ENCODE results near the gene PPM1L.
"Not testable (repeated sequence)": the region's sequence is repeated elsewhere in the genome, so short reads cannot be mapped to it uniquely, and the experiment has no call there.

Gene PPM1L

DNA sequence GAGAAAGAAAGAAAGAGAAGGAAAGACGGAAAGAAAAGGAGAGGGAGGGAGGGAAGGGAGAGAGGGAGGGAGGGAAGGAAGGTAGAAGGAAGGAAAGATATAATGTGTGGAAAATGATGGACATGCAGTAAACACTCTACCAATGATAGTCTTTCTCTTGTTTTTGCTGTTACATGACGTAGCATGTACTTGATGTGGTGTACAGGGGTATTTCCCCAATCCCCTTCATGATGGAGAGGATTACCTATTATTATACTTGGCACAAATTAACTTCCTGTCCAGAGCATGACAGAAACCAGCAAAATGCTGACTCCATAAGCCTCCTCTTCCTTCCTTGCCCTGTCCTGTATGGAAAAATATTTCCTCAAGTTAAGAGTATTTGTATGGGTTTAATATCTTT, 224.7 kb downstream of the PPM1L start:
- peak overlapping the region; percentile 43 for H3K27ac ChIP-seq (ENCODE audit: low read length)
- H4K20me1 ChIP-seq (ENCODE audit: insufficient read depth, low read length): no peaks in the 10 kb centered on the region
- peaks cover 20% of the 10 kb centered on the region for H3K4me1 ChIP-seq (ENCODE audit: insufficient read depth, low read length)
- H3K4me2 ChIP-seq (ENCODE audit: insufficient read depth, low read length): peak overlapping the region; percentile 31; the same call in 1 of the 2 replicates
- no peaks in the 10 kb centered on the region for H3K79me2 ChIP-seq (ENCODE audit: insufficient read depth, low read length)
- no peaks in the 10 kb centered on the region for H3K27me3 ChIP-seq (ENCODE audit: insufficient read depth, low read length, poor library complexity)
- DNase-seq (no peak), ATAC-seq (ENCODE audit: insufficient read depth, low read depth) (peak; percentile 27; the same call in 1 of the 3 replicates)
- no peak overlapping the region for H3K4me3 ChIP-seq (ENCODE audit: low read depth in 1 of 2, low read length in 2 of 2)
- TF ChIP-seq, protein P1, sequence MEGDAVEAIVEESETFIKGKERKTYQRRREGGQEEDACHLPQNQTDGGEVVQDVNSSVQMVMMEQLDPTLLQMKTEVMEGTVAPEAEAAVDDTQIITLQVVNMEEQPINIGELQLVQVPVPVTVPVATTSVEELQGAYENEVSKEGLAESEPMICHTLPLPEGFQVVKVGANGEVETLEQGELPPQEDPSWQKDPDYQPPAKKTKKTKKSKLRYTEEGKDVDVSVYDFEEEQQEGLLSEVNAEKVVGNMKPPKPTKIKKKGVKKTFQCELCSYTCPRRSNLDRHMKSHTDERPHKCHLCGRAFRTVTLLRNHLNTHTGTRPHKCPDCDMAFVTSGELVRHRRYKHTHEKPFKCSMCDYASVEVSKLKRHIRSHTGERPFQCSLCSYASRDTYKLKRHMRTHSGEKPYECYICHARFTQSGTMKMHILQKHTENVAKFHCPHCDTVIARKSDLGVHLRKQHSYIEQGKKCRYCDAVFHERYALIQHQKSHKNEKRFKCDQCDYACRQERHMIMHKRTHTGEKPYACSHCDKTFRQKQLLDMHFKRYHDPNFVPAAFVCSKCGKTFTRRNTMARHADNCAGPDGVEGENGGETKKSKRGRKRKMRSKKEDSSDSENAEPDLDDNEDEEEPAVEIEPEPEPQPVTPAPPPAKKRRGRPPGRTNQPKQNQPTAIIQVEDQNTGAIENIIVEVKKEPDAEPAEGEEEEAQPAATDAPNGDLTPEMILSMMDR (IDR thresholded peaks at IDR 0.05; ENCODE audit: borderline replicate concordance, extremely low read depth, low read length, poor library complexity, severe bottlenecking): no peak
- TF ChIP-seq EZH2 (IDR thresholded peaks at IDR 0.05; ENCODE audit: borderline replicate concordance, low read depth, low read length, severe bottlenecking): no peak
- no peaks in the 10 kb centered on the region for H3K36me3 ChIP-seq (ENCODE audit: insufficient read depth, low read length)
- H3K9ac ChIP-seq (ENCODE audit: low read depth, low read length): no peak overlapping the region
- H3K9me3 ChIP-seq (ENCODE audit: insufficient read depth, low read length, severe bottlenecking): peaks cover 4% of the 10 kb centered on the region
- 0 out of 2 replicates have a peak overlapping the region, but pooled peaks have one; percentile 14 for H2AFZ ChIP-seq (ENCODE audit: low read depth, low read length)

DNA sequence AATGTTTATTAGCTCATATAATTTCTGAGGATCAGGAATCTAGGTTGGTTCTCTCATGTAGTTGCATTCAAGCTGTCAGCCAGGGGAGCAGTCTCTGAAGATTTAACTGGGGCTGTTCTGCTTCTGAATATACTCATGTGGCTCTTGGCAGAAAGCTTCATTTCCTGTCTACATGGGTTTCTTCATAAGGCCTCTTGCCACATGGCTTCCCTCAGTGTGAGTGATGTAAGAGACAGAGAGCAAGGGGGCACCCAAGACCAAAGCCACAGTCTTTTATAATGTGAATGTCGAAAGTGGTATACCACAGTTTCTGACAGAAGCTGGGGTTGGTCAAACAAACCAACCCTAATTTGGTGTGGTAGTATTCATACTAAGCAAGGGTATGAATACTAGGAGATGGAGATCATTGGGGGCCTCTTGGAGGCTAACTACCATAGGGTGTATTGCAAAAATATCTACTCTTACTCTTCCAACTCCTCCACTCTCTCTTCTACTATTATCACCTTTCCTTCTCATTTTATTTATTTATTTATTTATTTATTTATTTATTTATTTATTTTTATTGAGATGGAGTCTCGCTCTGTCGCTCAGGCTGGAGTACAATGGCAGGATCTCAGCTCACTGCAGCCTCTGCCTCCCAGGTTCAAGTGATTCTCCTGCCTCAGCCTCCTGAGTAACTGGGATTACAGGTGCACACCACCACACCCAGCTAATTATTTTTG, 225.3 kb downstream of the PPM1L start:
- Histone ChIP-seq H3K27ac (ENCODE audit: low read length) (peak overlapping the region; percentile 50; the same call in 1 of the 2 replicates), H3K9me3 (ENCODE audit: insufficient read depth, low read length, severe bottlenecking) (peaks cover 4% of the 10 kb centered on the region), H3K27me3 (ENCODE audit: insufficient read depth, low read length, poor library complexity) (no peaks in the 10 kb centered on the region), H3K36me3 (ENCODE audit: insufficient read depth, low read length) (no peaks in the 10 kb centered on the region), H2AFZ (ENCODE audit: low read depth, low read length) (0 out of 2 replicates have a peak overlapping the region, but pooled peaks have one; percentile 10), H3K4me1 (ENCODE audit: insufficient read depth, low read length) (peaks cover 20% of the 10 kb centered on the region), H3K9ac (ENCODE audit: low read depth, low read length) (no peak overlapping the region), H3K79me2 (ENCODE audit: insufficient read depth, low read length) (no peaks in the 10 kb centered on the region), H4K20me1 (ENCODE audit: insufficient read depth, low read length) (no peaks in the 10 kb centered on the region), H3K4me2 (ENCODE audit: insufficient read depth, low read length) (peak overlapping the region; percentile 31; the same call in 1 of the 2 replicates), H3K4me3 (ENCODE audit: low read depth in 1 of 2, low read length in 2 of 2) (no peak overlapping the region)
- peak; percentile 77 for DNase-seq
- peak; percentile 99 for ATAC-seq (ENCODE audit: insufficient read depth, low read depth)
- TF ChIP-seq, protein P1 (IDR thresholded peaks at IDR 0.05; ENCODE audit: borderline replicate concordance, extremely low read depth, low read length, poor library complexity, severe bottlenecking): peak; percentile 40
- TF ChIP-seq EZH2 (IDR thresholded peaks at IDR 0.05; ENCODE audit: borderline replicate concordance, low read depth, low read length, severe bottlenecking): no peak

DNA sequence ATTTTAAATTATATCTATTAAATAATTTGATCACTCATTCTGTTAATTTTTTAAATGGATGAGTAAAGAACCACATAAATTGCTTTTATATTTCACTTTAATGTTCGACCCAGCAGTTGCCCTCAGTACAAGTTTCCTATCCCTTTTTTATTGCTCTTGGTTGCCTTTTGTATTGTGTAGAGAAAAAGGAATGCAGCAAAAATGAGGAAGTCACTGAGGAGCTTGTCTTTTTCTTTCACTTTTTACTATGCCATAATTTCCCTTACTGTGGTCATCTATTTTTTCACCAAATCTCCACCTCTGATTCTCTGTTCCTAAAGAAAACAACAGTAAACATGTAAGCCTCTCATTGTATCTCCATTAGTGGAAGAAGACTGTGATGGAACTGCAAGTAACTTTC, 226.5 kb downstream of the PPM1L start:
- no peak for DNase-seq
- Histone ChIP-seq H3K4me1 (ENCODE audit: insufficient read depth, low read length) (peaks cover 20% of the 10 kb centered on the region), H3K27me3 (ENCODE audit: insufficient read depth, low read length, poor library complexity) (no peaks in the 10 kb centered on the region), H3K9ac (ENCODE audit: low read depth, low read length) (no peak overlapping the region), H3K4me3 (ENCODE audit: low read depth in 1 of 2, low read length in 2 of 2) (no peak overlapping the region), H2AFZ (ENCODE audit: low read depth, low read length) (no peak overlapping the region), H3K9me3 (ENCODE audit: insufficient read depth, low read length, severe bottlenecking) (peaks cover 4% of the 10 kb centered on the region), H3K36me3 (ENCODE audit: insufficient read depth, low read length) (no peaks in the 10 kb centered on the region), H4K20me1 (ENCODE audit: insufficient read depth, low read length) (no peaks in the 10 kb centered on the region), H3K4me2 (ENCODE audit: insufficient read depth, low read length) (no peak overlapping the region), H3K27ac (ENCODE audit: low read length) (no peak overlapping the region), H3K79me2 (ENCODE audit: insufficient read depth, low read length) (no peaks in the 10 kb centered on the region)
- ATAC-seq (ENCODE audit: insufficient read depth, low read depth): no peak
- TF ChIP-seq, protein P1 (IDR thresholded peaks at IDR 0.05; ENCODE audit: borderline replicate concordance, extremely low read depth, low read length, poor library complexity, severe bottlenecking): no peak
- TF ChIP-seq EZH2 (IDR thresholded peaks at IDR 0.05; ENCODE audit: borderline replicate concordance, low read depth, low read length, severe bottlenecking): no peak

DNA sequence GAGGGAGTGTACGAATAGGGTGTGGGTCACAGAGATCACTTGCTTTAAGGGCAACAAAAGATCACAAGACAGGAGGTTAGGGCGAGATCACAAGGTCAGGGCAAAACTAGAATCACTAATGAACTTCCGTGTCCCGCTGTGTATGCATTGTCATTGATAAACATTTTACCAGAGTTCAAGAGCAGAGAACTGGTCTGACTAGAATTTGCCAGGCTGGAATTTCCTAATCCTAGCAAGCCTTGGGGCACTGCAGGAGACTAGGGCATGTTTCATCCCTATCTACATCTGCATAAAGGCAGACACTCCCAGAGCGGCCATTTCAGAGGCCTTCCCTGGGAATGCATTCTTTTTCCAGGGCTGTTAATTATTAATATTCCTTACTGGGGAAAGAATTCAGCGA, 227.9 kb downstream of the PPM1L start:
- not testable (repeated sequence) for H3K4me3 ChIP-seq (ENCODE audit: low read depth in 1 of 2, low read length in 2 of 2); H2AFZ ChIP-seq (ENCODE audit: low read depth, low read length); H3K27ac ChIP-seq (ENCODE audit: low read length); H4K20me1 ChIP-seq (ENCODE audit: insufficient read depth, low read length); H3K9ac ChIP-seq (ENCODE audit: low read depth, low read length); DNase-seq; H3K36me3 ChIP-seq (ENCODE audit: insufficient read depth, low read length); H3K79me2 ChIP-seq (ENCODE audit: insufficient read depth, low read length); H3K27me3 ChIP-seq (ENCODE audit: insufficient read depth, low read length, poor library complexity); ATAC-seq (ENCODE audit: insufficient read depth, low read depth); H3K4me2 ChIP-seq (ENCODE audit: insufficient read depth, low read length); H3K9me3 ChIP-seq (ENCODE audit: insufficient read depth, low read length, severe bottlenecking)
- H3K4me1 ChIP-seq (ENCODE audit: insufficient read depth, low read length): peaks cover 16% of the 10 kb centered on the region
